ENCODE data around the gene TSPAN19.
A peak's percentile ranks its signal among the peaks of the same experiment; 100 is the strongest.

TSPAN19 gene

DNA sequence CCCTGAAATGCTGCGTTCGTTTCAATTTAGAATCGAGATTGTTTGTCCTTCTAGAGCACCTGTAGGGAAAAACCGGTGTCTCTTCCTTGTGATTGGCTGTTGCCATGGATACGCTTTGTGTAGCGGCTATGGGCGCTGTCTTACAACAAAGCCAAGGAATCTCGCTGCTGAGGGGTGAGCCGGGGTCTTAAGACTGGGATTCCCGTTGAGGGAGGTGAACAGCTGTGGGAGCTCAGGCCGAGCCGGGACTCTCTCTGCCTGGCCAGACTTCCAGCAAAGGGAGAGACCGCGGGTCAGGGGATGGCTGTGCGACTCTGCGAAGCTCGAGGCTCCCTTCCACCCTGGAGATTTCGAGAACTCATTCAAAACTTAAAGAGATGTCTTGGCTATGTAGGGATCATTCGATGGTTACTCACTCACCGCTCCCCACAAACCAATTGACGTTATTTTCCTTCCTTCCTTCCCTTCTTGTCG lies at the start of gene TSPAN19, which contains the start of gene LRRIQ1:
Gene TSPAN19 (minus strand): TSS at position 44 of the 474 bp plus-strand sequence. CDS start 6,331 bp downstream, outside the sequence.
Gene LRRIQ1 (plus strand): TSS at position 118 of the 474 bp plus-strand sequence. CDS start 1,826 bp downstream, outside the sequence.
- H3K4me3 ChIP-seq (ENCODE audit: low read depth, low read length), result peak within 1 kb of the TSS; percentile 62
- peak; percentile 86 for DNase-seq (ENCODE audit: low read depth)

DNA sequence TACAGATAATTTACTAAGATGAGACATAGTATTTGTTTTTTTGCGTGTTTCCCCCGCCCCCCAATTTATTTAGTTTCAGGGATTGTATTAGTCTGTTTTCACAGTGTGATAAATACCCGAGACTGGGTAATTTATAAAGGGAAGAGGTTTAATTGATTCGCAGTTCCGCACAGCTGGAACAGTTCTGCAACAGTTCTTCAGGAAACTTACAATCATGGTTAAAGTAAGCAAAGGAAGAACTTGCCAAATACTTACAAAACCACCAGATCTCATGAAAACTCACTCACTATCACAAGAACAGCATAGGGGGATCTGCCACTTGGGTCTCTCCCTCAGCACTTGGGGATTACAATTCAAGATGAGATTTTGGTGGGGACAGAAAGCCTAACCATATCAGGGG lies 49.0 kb upstream of the TSPAN19 start:
- TF ChIP-seq, protein P1, sequence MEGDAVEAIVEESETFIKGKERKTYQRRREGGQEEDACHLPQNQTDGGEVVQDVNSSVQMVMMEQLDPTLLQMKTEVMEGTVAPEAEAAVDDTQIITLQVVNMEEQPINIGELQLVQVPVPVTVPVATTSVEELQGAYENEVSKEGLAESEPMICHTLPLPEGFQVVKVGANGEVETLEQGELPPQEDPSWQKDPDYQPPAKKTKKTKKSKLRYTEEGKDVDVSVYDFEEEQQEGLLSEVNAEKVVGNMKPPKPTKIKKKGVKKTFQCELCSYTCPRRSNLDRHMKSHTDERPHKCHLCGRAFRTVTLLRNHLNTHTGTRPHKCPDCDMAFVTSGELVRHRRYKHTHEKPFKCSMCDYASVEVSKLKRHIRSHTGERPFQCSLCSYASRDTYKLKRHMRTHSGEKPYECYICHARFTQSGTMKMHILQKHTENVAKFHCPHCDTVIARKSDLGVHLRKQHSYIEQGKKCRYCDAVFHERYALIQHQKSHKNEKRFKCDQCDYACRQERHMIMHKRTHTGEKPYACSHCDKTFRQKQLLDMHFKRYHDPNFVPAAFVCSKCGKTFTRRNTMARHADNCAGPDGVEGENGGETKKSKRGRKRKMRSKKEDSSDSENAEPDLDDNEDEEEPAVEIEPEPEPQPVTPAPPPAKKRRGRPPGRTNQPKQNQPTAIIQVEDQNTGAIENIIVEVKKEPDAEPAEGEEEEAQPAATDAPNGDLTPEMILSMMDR (IDR thresholded peaks at IDR 0.05; ENCODE audit: low read depth, low read length, missing control alignments), result no peak
- H3K4me3 ChIP-seq (ENCODE audit: low read depth, low read length), result no peak overlapping the region
- no peak for DNase-seq (ENCODE audit: low read depth)
- in situ Hi-C loops (cut with HindIII; ENCODE audit: low sequenced_read_pairs), result no loop called here

More for the DNA sequence above, at the start of gene TSPAN19, which contains the start of gene LRRIQ1:
- in situ Hi-C loops (cut with HindIII; ENCODE audit: low sequenced_read_pairs), result loop anchor here (10.0 kb wide), 1 partner anchor 161 kb away; no protein-coding TSS in a partner anchor
- TF ChIP-seq, protein P1 (IDR thresholded peaks at IDR 0.05; ENCODE audit: low read depth, low read length, missing control alignments), result no peak

DNA sequence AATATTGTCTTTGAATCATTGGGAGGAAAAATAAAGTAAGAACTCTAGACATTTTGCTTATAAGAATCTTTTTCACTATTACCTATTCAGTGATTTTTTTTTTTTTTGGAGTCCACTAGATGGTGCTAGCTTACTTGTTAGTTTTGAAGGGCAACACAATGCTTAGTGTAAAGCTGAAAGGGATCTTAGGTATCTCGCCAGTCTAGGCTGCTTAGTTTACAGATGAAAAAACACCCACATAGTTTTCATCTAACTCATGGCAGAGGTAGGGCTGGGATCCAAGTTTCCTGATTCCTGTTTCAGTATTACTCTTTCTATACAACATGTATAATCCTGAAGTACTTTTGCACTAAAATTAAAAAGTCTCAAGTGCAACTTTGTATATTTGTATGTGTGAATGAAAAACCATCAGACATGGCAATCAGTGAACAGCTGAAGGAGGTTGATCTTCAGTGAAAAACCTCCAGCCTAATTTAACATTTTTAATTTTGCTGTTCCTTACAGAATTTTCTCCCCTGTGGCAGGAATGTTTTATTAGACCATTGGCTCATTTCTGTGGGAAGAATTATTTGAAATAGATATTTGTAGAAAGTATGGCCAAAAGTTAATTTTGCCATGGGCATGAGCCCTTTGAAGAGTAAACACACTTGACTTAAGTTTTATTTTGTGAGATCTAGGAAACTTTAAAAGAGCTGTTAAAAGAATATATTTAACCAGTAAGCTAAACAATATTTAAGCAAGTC lies 40.8 kb upstream of the TSPAN19 start:
- in situ Hi-C loops (cut with HindIII; ENCODE audit: low sequenced_read_pairs), result no loop called here

DNA sequence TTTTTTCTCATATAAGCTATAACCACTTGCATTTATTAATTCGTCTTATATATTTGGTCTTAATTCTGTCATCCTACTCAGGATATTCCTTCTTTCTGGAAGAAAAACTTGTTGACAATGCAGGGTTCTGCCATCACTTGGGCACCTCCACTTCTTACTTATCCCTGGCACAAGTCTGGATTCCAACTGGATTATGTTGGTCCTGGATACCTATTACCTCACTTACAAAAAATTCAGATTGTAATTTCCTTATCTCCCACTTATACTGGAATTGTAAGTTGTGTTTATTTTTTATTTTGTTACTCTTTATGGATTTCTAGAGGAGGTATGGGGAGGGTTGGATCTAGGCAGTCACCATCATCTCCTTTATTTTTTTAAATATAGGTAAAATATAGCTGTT lies 36.7 kb upstream of the TSPAN19 start:
- TF ChIP-seq, protein P1 (IDR thresholded peaks at IDR 0.05; ENCODE audit: low read depth, low read length, missing control alignments), result no peak
- no peak for DNase-seq (ENCODE audit: low read depth)
- in situ Hi-C loops (cut with HindIII; ENCODE audit: low sequenced_read_pairs), result no loop called here
- no peak overlapping the region for H3K4me3 ChIP-seq (ENCODE audit: low read depth, low read length)

More for the DNA sequence above, 40.8 kb upstream of the TSPAN19 start:
- H3K4me3 ChIP-seq (ENCODE audit: low read depth, low read length), result no peak overlapping the region
- TF ChIP-seq, protein P1 (IDR thresholded peaks at IDR 0.05; ENCODE audit: low read depth, low read length, missing control alignments), result peak; percentile 33
- DNase-seq (ENCODE audit: low read depth), result peak; percentile 93

DNA sequence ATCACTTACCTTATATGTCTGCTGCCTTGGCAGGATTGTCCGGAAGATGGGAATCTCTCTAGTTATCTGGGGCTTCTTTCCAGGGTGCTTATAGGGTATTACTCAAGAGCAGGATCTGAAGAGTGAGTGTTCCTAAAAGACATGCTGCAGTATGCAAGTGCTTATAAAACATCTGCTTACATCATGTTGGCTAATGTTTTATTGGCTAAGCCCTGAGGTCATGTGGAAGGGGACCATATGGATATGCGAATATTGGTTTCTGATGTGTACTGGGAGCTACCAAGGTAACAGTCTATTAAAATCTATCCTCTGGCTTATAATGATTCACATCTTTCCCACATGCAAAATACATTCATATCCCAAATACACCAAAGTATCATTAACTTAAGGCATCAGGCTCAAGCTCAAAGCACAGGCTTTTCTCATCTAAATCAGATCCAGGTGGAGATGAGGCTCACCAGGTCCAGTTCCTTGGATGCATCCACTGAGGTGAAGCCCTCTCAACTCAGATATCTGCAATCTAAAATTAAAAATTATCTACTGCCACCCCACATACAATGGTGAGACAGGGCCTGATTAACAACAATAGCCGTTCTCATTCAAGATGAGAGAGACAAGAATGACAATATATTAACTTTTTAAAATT lies 29.9 kb upstream of the TSPAN19 start:
- H3K4me3 ChIP-seq (ENCODE audit: low read depth, low read length), result no peak overlapping the region
- TF ChIP-seq, protein P1 (IDR thresholded peaks at IDR 0.05; ENCODE audit: low read depth, low read length, missing control alignments), result no peak
- DNase-seq (ENCODE audit: low read depth), result no peak
- in situ Hi-C loops (cut with HindIII; ENCODE audit: low sequenced_read_pairs), result no loop called here

DNA sequence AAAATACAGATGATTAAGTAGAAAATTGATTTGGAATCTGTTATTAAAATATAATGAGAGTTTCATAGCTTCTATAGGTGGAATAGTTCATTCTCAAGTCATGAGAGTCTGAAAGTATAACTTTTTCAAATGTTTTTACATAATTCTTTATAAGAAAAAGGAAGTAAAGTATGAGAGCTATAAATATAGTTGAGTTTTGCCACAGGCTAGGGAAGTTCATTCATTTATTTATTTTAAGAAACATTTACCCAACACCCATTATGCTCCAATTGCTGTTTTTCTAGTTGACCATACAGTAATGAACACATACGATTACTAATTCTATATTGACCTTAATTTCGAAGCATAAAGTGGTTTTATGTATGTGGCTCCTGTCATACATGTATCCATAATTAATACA lies 24.8 kb upstream of the TSPAN19 start:
- in situ Hi-C loops (cut with HindIII; ENCODE audit: low sequenced_read_pairs), result no loop called here
- DNase-seq (ENCODE audit: low read depth), result no peak
- H3K4me3 ChIP-seq (ENCODE audit: low read depth, low read length), result no peak overlapping the region
- TF ChIP-seq, protein P1 (IDR thresholded peaks at IDR 0.05; ENCODE audit: low read depth, low read length, missing control alignments), result no peak
